Measurements from ENCODE around the gene SAMD10.

DNA sequence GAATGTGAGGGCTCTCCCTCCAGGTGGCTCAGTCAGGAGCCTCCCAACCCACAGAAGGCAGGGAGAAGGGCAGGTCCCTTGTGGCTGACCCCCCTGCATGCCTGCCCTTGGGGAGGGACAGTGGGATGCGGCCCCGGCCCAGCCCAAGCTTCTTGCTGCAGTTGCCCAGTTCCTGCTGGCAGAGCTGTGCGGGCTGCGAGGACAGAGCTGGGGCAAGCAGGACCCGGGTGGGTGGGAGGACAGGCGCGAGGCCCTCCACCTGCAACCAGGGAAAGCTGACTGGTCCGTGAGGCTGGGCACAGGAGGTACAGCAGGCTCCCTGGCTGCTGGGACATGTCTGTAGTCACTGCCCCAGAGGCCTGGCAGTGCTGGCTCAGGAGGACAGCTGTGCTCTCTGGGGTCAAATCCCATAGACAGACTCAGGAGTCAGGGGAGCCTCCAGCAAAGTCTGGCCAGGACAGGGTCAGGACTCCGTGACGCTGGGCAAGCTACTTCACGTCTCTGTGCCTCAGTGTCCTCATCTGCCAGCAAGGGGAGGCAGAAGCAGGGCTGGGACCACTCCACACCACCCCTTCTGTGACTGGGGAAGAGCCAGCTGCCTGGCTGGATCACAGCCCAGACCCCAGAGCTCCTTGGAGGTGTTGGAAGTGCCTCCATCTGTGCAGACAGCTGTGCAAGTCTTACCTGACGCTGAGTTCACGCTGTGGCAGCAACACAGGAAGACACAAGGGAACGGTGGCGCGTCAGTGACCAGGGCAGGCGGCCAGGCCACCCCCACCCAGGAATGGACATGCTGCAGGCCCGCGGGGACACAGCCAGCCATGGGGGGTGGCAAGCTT, 36.3 kb downstream of the SAMD10 start:
- TF ChIP-seq JUND (IDR thresholded peaks at IDR 0.05; ENCODE audit: low read length) (no peak), BACH1 (IDR thresholded peaks at IDR 0.05; ENCODE audit: low read length) (no peak), HDAC2 (IDR thresholded peaks at IDR 0.05; ENCODE audit: borderline replicate concordance in 1 of 2, low read depth in 2 of 2, low read length in 2 of 2) (no peak), TAF1 (IDR thresholded peaks at IDR 0.05; ENCODE audit: low read depth, low read length) (no peak), PHF8 (conservative IDR thresholded peaks at IDR 0.05; ENCODE audit: low read depth, low read length) (no peak), ATF3 (IDR thresholded peaks at IDR 0.05; ENCODE audit: insufficient read depth, low read depth, low read length) (no peak), ZNF274 (IDR thresholded peaks at IDR 0.05; ENCODE audit: borderline replicate concordance, extremely low read depth, low read length) (no peak), CHD1 (IDR thresholded peaks at IDR 0.05; ENCODE audit: low read depth, low read length) (no peak), GABPA (IDR thresholded peaks at IDR 0.05; ENCODE audit: borderline replicate concordance, insufficient read depth, low read length) (no peak), SUZ12 (IDR thresholded peaks at IDR 0.05; ENCODE audit: low read length) (no peak)
- TF ChIP-seq, protein P1, sequence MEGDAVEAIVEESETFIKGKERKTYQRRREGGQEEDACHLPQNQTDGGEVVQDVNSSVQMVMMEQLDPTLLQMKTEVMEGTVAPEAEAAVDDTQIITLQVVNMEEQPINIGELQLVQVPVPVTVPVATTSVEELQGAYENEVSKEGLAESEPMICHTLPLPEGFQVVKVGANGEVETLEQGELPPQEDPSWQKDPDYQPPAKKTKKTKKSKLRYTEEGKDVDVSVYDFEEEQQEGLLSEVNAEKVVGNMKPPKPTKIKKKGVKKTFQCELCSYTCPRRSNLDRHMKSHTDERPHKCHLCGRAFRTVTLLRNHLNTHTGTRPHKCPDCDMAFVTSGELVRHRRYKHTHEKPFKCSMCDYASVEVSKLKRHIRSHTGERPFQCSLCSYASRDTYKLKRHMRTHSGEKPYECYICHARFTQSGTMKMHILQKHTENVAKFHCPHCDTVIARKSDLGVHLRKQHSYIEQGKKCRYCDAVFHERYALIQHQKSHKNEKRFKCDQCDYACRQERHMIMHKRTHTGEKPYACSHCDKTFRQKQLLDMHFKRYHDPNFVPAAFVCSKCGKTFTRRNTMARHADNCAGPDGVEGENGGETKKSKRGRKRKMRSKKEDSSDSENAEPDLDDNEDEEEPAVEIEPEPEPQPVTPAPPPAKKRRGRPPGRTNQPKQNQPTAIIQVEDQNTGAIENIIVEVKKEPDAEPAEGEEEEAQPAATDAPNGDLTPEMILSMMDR (IDR thresholded peaks at IDR 0.05; ENCODE audit: control extremely low read depth in 1 of 3, insufficient read depth in 1 of 3, low read depth in 1 of 3, low read length in 3 of 3): no peak

All from H1 (cell line).